NCI-H146 (cell line): ENCODE data around the gene IL17RD.

Experiments
- DNase-seq: peaks from one replicate; lab custom pipeline; 2025; lab: John Stamatoyannopoulos, UW

Gene IL17RD

DNA sequence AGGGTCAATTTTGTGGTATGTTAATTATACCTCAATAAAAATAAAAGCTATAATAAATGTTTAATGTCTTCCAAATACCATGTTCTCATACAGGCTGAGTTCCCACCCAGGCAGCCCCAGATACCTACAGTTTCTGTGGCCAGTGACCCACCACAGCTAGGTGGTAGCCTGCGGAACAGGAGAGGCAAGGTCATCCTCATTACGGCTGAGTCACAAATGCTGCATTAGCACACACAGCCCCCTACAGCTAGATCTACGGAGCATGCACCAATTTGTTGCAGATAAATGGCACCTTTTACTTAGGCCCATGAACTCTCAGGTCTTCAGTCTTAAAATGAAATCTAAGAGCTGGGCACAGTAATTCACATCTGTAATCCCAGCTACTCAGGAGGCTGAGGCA, 99.6 kb downstream of the IL17RD start:
- no peak for DNase-seq

DNA sequence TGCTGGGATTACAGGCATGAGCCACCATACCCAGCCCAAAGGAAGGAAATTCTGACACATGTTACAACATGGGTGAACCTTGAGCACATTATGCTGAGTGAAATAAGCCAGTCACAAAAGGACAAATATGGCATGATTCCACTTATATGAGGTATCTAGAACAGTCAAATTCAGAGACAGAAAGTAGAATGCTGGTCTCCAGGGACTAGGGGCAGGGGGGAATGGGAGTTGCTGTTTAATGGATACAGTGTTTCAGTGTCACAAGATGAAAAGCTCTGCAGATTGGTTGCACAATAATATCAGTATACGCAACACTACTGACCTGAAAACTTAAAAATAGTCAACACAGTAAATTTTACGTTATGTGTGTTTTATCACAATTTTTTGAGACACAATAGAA, 100.6 kb downstream of the IL17RD start:
- no peak for DNase-seq

DNA sequence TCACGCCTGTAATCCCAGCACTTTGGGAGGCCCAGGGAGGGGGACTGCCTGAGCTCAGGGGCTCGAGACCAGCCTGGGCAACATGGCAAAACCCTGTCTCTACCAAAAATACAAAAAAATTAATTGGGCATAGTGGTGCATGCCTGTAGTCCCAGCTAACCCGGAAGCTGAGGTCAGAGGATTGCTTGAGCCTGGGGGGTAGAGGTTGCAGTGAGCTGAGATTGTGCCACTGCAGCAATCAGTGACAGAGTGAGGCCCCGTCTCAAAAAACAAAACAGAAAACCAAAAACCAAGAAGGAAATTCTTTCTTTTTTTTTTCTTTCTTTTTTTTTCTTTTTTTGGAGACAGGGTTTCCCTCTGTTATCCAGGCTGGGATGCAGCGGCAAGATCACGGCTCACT, 101.2 kb downstream of the IL17RD start:
- no peak for DNase-seq

DNA sequence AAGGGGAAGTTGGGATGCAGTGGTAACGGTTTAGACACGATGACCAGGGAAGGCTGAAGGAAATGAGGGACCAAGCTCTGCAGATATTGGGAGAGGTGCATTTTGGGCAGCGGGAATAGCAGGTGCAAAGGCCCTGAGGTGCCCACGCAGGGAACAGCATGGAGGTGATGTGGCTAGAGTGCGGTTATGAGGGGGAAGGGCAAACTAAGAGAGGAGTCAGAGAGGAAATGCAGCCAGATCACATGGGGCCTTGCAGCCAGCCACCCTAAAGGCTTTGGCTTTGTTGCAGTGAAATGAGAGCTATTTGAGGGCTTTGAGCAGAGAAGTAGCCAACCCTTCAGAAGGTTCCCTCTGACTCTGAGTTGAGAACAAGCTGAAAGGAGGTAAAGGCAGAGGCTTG, 102.1 kb downstream of the IL17RD start:
- no peak for DNase-seq

DNA sequence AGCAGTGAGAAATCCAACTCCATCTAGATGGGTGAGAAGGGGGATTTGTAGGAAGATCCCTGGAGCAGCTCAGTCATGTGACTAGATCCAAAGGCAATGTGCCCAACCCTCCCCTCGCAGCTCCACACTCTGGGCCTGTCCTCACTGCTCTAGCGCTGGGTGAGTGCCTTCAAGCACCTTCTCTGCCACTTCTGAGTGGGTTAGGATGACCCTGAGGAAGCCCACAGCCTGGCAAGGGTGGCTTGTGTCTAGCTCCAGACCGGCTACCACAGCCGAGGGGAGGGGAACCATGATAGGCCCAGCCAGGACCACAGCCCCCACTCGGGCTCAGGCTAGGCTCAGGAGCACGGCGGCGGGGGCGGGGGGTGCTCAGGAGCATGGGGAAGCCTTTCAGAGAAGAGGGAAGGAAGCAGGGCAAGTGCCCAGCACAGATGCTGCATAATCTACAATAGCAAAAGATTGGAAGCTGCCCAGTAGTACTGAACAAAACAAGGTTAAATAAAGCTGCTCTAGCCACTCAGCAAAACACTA, 103.0 kb downstream of the IL17RD start:
- no peak for DNase-seq

DNA sequence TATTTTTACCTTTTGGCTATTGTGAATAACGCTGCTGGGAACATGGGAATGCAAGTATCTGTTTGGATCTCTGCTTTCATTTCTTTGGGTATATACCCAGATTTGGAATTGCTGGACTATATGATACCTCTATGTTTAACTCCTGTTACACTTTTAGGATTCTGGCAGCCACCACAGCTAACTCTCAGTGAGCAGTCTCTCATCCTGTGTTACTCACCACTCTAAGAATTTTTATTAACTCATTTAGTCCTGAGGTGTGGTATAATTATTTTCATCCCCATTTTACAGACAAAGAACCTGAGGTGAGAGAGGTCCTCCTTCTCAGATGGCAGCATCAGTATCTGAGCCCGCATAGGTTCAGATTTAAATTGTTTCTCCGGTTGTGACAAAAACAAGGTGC, 103.6 kb downstream of the IL17RD start:
- no peak for DNase-seq

DNA sequence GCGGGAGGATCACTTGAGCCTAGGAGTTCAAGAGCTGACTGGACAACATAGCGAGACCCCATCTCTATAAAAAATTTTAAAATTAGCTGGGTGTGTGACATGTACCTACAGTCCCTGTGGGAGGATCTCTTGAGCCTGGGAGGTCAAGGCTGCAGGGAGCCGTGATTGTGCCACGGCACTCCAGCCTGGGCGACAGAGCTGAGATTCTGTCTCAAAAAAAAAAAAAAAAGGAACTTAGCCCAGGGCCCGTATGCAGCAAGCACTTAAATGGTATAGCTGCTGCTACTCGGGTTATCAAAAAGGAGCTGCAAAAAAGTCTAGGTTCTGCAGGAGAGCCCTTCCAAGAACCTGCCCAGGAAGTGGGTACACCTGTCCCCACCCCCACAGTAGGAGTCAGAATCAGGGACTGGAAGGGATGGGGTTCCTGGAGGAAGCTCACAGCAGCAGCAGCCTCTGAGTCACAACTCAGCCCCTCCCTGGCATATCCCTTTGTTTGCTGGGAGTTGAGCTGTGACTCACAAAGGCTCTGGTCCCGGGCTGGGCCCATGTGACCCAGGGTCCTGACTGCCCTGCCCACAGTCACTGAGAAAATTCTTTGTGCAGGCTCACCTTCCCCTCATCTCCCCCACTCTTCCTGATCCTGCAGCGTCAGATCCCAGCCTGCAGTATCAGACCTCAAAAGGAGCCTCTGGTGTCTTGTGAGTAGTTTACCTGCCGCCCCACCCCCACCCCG, 104.9 kb downstream of the IL17RD start, which contains the start of gene SPATA12:
TSS of gene SPATA12 (plus strand) at position 576 of the 733 bp plus-strand sequence. CDS start 13,031 bp downstream, outside the sequence.
- peak; percentile 2 for DNase-seq

DNA sequence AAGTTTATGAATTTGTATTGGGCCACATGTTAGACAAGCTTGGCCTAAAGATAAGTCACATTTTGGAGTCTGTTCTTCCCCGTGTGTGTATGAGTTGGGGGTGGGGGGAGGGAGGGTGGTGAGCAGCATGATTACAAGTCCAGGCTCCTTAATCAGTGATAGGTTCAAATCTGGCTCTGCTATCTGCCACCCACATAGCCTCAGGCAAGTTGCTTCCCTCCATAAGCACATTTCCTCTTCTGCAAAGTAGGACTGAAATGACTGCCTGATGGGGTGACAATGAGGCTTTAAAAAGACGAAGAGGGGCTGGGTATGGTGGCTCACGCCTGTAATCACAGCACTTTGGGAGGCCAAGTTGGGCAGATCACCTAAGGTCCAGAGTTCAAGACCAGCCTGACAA, 105.7 kb downstream of the IL17RD start:
- no peak for DNase-seq

DNA sequence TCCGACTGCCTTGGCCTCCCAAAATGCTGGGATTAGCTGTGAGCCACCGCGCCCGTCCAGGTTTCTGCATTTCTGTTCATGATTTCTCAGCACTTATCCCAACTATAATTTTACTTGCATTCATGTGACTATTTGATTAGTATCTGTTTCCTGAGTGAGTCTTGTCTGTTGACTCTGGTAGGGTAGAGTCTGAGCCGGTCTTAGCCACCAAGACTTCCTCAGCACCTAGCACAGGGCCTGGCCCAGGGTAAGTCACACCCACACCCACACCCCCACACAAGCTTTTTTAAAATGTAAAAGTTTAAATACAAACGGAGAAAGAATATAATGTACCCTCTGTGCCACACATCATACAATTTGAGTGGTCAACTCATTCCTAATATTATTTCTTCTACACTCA, 107.8 kb downstream of the IL17RD start:
- DNase-seq, result no peak

DNA sequence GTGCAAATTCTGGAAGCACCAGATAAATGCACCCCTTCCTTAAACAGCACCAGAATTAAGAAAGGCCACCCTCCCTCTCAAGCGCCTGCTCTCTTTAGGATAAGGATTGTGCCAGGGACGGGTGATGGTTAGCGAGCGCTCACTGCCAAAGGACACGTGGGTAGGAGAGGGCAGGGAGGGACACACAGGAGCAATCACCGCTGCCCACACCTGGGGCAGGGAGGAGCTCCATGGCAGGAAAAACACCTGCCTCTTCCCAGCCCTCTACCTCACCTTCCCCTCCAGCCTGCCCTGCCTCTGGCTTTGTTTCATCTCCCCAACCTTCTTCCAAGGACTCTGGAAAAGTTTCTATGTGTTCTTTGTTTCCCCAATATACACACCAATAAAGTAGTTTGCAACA, 112.0 kb downstream of the IL17RD start:
- DNase-seq, result no peak

DNA sequence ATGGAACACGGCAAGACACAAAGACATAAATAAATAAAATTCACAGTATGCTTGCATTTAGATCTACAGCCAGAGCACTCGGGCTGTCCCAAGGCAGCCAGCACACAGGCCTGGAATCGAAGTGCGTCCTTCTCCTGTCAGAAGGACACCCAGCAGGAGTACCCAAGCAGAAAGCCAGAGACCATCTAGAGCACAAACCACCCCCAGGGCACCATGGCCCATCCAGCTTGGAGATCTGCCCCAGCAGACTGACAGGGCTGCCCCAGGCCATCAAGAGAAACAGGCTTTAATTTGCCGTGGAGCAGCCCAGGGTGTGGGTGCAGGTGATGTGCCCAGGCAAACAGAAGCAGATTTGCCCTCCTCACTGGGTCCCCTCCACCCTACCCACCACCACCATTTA, 112.5 kb downstream of the IL17RD start:
- DNase-seq, result no peak

DNA sequence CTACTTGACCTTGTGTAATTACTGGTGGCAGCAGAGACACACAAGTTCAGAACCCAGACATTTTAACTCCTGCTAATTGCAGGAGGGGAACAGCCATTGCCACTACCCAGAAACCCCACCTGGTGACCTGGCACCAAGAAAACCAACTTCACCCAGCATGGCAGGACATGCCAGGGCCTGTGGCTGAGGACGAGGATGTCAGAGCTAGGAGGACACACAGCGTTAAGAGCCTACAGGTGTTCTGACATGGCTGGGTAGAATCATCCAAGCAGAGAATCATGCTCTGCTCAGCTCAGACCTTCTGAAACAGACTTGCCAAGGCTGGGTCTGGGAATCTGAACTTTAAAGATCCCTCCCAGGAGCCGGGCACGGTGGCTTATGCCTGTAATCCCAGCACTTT, 116.4 kb downstream of the IL17RD start:
- no peak for DNase-seq

DNA sequence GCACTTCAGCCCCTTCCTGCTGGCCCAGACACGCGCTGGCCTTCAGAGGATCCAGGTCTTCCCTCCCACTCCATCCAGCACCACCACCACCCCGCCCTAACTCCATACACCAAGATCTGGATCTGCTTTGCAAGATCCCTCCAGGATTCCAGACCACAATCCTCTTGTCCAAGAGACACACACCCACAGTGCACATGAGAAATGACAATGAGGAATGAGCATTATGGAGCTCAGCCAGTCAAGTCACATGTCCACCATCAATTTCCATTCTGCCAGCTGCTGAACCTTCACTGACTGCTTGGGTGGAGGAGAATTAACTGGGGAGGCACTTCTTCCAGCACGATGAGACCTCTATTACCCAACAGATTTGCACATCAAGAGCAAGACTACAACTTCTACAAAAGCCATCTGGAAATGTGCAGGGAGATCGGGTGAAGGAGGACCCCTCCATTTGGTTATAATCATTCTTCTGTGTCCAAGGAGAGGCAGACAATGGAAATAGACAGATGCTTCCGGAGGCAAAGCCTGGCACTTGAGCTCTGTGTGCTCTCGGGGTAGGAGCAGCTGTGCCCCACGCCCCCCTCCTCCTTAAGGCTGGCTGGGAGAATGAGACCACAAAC, 117.0 kb downstream of the IL17RD start:
- no peak for DNase-seq

DNA sequence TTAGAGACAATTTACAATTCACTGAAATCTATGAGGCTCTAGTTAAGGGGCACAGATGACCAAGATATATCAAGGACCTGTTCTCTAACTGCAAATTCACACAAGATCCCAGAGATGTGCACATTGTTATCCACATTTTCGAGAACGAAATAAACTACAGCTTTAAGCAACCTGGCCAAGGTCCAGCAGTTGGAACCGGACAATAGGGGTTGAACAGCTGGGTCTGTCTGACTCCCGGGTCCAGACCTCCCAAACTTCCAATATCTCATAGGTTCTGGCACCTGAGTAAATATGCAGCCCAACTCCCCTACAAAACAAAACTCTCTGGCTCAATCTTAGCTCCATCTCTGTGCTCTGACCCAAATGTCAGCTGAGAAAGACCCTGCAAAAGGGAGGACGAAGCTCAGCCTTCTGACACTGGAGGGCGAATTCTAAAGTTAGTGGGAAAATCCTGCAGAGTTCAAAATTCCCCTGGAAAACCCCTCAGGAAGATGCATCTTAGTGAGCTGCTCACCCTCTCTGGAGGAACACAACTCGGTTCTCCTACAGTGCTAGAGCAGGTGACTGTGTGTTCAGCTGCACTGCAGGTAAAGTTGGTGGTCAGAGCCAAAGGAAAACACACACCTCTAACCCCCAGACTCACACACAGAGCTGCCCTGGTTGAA, 118.9 kb downstream of the IL17RD start:
- no peak for DNase-seq

DNA sequence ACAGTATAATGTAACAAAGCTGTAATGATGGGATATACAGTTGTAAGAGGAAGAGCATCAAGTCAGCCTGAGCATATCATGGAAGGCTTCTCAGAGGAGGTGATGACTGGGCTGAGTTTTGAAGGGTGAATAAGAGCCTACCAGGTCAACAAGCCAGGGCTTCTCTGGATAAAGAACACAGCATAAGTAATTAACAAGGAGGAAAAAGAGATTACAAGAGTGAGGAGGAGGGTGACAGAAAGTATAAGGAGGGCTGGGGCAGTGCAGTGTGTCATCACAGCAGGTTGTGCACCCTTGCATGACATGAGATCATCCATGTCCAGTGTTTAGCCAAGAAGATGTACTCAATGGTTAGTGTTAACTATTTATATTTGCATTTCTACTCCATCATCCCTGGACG, 121.6 kb downstream of the IL17RD start:
- DNase-seq, result no peak

DNA sequence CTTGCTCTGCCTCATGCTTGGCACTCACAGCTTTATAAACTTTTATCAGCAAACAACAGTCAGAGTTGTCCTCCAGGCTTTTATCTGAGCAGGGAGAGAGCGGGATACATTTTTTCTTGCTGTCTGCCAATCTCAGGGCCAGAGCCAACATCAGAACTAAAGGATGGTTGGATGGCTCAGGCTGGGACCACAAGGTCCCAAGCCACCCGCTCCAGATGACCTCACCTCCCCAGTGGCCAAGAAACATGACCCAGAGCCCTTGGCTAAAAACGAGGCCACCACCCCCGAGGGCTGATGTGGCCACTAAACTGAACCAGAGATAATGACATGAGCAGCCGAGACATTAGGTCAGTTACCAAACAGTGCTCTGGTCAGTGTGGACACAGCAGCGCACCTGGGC, 123.5 kb downstream of the IL17RD start:
- no peak for DNase-seq
